ENCODE data around the gene FZD4.
A peak's percentile ranks its signal among the peaks of the same experiment; 100 is the strongest.
"Not testable (repeated sequence)": the region's sequence is repeated elsewhere in the genome, so short reads cannot be mapped to it uniquely, and the experiment has no call there.

The FZD4 gene

DNA sequence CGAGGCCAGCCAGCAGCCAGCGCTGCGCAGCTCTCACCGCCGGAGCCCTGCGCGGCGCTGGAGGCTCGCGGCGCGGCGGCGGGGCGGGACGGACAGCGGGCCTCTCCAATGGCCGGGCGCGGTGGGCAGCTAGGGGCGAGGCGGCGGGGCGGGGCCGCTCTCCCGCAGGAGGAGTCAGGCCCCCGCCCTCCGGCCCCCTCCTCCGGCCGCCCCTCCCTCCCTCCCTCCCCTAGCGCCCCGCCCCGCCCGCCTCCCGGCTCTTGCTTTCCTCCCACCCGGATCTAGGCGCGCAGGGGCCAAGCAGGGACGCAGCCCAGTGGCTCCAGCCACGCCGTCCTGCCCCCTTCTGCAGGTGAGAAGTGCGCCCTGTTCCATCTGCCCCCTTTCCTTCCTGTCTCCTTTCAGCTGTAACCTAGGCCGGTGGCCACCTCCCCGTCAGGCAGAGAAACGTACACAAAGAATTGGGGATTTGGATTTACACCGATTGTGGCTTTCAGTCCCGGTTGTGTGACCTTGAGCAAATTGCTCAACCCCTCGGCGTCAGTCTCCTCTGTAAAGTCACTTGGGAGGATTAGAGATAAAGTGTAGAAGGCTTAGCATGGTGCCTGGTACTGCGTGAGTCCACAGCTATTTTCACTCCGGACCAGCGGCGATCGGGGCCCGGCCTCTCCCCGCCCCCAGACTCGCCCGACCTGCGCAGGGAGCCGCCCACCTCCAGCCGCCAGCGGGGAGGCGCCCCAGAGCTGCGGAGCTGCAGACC, at the start of gene FZD4:
Gene FZD4, minus strand, starts transcription at position 35 of the 760 bp plus-strand sequence. CDS start 310 bp downstream, outside the sequence.
- Histone ChIP-seq H3K36me3 (ENCODE audit: control insufficient read depth, insufficient read depth, low read length) (no peaks in the 10 kb centered on the region), H3K4me3 (replicated peaks; ENCODE audit: low read depth, low read length) (peak within 1 kb of the TSS; percentile 67), H3K27me3 (replicated peaks; ENCODE audit: control insufficient read depth, insufficient read depth, low read length) (no peaks in the 10 kb centered on the region; the same call in none of the 2 replicates)
- TF ChIP-seq, protein P1, sequence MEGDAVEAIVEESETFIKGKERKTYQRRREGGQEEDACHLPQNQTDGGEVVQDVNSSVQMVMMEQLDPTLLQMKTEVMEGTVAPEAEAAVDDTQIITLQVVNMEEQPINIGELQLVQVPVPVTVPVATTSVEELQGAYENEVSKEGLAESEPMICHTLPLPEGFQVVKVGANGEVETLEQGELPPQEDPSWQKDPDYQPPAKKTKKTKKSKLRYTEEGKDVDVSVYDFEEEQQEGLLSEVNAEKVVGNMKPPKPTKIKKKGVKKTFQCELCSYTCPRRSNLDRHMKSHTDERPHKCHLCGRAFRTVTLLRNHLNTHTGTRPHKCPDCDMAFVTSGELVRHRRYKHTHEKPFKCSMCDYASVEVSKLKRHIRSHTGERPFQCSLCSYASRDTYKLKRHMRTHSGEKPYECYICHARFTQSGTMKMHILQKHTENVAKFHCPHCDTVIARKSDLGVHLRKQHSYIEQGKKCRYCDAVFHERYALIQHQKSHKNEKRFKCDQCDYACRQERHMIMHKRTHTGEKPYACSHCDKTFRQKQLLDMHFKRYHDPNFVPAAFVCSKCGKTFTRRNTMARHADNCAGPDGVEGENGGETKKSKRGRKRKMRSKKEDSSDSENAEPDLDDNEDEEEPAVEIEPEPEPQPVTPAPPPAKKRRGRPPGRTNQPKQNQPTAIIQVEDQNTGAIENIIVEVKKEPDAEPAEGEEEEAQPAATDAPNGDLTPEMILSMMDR (IDR thresholded peaks at IDR 0.05; ENCODE audit: insufficient read depth, low read length, poor library complexity, severe bottlenecking) = no peak
- peak; percentile 81 for DNase-seq (ENCODE audit: extremely low read depth, insufficient read length)

GRCh38 chr11:87004281-87004680, 49.1 kb upstream of the FZD4 start:
- H3K27me3 ChIP-seq (replicated peaks; ENCODE audit: control insufficient read depth, insufficient read depth, low read length); H3K36me3 ChIP-seq (ENCODE audit: control insufficient read depth, insufficient read depth, low read length); H3K4me3 ChIP-seq (replicated peaks; ENCODE audit: low read depth, low read length); DNase-seq (ENCODE audit: extremely low read depth, insufficient read length): not testable (repeated sequence)

DNA sequence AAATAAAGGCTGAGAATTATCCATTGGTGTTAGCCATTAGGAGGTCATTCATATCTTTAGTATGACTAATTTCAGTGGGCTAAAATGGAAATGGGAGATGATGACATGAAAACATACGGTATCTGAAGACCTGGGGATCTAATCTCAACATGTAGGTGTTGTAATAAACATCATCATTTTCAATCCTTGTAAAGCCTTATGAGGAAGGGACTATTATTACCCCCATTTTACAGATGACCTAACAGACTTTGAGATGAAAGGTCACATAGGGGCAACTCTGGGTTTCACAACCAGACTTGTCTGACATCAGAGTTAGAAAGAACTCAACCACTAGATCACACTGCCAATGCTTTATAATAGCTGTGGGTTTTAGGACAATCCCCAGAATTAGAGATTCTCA, 47.7 kb upstream of the FZD4 start:
- Histone ChIP-seq H3K4me3 (replicated peaks; ENCODE audit: low read depth, low read length) (no peak overlapping the region), H3K27me3 (replicated peaks; ENCODE audit: control insufficient read depth, insufficient read depth, low read length) (no peaks in the 10 kb centered on the region), H3K36me3 (ENCODE audit: control insufficient read depth, insufficient read depth, low read length) (no peaks in the 10 kb centered on the region)
- TF ChIP-seq, protein P1 (IDR thresholded peaks at IDR 0.05; ENCODE audit: insufficient read depth, low read length, poor library complexity, severe bottlenecking) = no peak
- no peak for DNase-seq (ENCODE audit: extremely low read depth, insufficient read length)

DNA sequence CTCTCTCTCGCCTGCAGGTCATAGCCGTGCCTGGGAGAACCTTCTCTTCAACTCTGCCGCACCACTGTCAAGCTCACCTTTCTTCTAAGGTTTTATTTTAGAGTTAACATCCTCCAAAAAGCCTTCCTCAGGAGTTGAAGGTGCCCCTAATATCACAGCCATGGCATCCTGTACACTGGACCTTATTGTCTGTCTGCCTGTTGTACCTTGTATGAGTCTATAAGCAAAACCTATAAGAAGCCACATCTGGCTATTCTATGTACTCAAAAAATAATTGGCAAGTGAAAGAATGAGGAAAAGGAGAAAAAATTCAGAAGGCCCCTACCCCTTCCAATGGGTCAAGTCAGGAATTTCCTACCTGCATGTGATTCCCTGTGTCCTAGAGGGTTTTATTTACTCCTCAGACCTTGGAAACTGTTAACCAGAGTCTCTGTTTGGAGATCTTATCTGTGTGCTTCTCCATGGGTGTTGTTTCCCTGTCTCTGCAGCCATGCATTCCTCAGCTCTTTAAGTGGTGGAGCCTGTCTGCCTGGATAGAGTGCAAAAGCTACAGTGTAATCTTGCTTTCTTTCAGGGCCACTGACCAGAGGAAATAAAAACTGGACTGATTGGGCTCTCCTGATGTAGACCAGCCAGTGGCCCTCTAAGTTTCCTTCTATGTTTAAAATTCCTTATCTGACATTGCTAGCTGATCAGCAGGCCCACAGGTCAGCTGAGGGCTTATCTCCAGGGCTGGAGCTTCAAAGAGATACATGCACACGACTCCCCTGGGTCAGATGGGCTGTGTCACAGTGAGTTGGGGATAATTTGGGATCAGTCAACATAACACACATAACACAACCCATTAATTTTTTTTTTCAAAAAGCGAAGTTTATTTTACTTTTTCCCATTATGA, 44.9 kb upstream of the FZD4 start:
- no peak overlapping the region for H3K4me3 ChIP-seq (replicated peaks; ENCODE audit: low read depth, low read length)

DNA sequence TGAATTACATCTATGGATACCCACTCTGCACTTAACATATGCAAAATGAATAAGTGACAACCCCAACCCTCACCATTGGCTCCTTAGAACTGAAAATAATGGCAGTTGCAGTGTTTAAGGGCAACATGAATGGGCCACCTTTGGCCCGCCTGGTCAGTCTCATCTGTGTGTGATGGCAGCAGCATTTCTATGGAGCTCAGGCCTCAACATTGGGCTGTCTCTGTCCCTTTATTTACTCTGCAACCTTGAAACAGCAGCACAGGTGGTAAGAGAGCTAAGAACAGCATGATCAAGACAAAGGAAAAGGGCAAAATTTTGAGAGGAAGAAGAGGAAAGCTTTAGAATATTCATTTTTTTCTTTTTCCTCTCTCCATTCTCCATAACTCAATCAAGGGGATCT, 44.2 kb upstream of the FZD4 start:
- Histone ChIP-seq H3K36me3 (ENCODE audit: control insufficient read depth, insufficient read depth, low read length) (no peaks in the 10 kb centered on the region), H3K27me3 (replicated peaks; ENCODE audit: control insufficient read depth, insufficient read depth, low read length) (no peaks in the 10 kb centered on the region), H3K4me3 (replicated peaks; ENCODE audit: low read depth, low read length) (no peak overlapping the region)
- TF ChIP-seq, protein P1 (IDR thresholded peaks at IDR 0.05; ENCODE audit: insufficient read depth, low read length, poor library complexity, severe bottlenecking) = no peak
- DNase-seq (ENCODE audit: extremely low read depth, insufficient read length) = no peak

More for the DNA sequence above, 44.9 kb upstream of the FZD4 start:
- no peak for DNase-seq (ENCODE audit: extremely low read depth, insufficient read length)
- TF ChIP-seq, protein P1 (IDR thresholded peaks at IDR 0.05; ENCODE audit: insufficient read depth, low read length, poor library complexity, severe bottlenecking) = no peak
- Histone ChIP-seq H3K27me3 (replicated peaks; ENCODE audit: control insufficient read depth, insufficient read depth, low read length) (no peaks in the 10 kb centered on the region), H3K36me3 (ENCODE audit: control insufficient read depth, insufficient read depth, low read length) (no peaks in the 10 kb centered on the region)

Measured in GM06990 (cell line).